Esophagus muscularis mucosa (tissue), 4 donors: ENCODE data around the gene CLEC4G. TPM values are rescaled to one million over a fixed set of nuclear protein-coding genes. Genes with fewer than 3 reads are reported as not detected.

Source experiments
- DNase-seq: peaks from one replicate; pipeline ENCODE4 v3.0.0-alpha.2; 2017; ENCODE audit errors: extremely low spot score
- H3K27ac ChIP-seq, 4 donors: fragments of 200-600 bp; sonication (generic); replicated peaks in 1 of 4; 1 replicate in 3 of 4; 2 replicates in 1 of 4; pipeline ENCODE4 v1.5.1; 2016 to 2019; ENCODE audit warnings: mild to moderate bottlenecking in 1 of 4
- H3K27me3 ChIP-seq, 4 donors: fragments of 200-600 bp; sonication (generic); one replicate each; pipeline versions ENCODE4 v1.5.1 to v1.6.0; 2016 to 2019
- H3K36me3 ChIP-seq, 4 donors: fragments of 200-600 bp; sonication (generic); one replicate each; pipeline ENCODE4 v1.5.1; 2016 to 2019
- H3K4me1 ChIP-seq, 4 donors: fragments of 200-600 bp; sonication (generic); one replicate each; pipeline ENCODE4 v1.5.1; 2016 to 2019
- H3K4me3 ChIP-seq, 4 donors: fragments of 200-600 bp; sonication (generic); 1 replicate in 2 of 4; 2 replicates in 2 of 4; pipeline ENCODE4 v1.5.1; 2016 to 2019; ENCODE audit warnings: mild to moderate bottlenecking in 4 of 4, moderate library complexity in 1 of 4
- H3K9me3 ChIP-seq, 4 donors: fragments of 200-600 bp; sonication (generic); 1 replicate in 3 of 4; 2 replicates in 1 of 4; pipeline ENCODE4 v1.5.1; 2016 to 2019
- CTCF ChIP-seq, 3 experiments: fragments of 200-600 bp in 2 of 3; fragments of 450-650 bp in 1 of 3; sonication (generic) in 2 of 3; IDR thresholded peaks; one replicate each; pipeline ENCODE4 v1.5.1; 2017 to 2019; ENCODE audit warnings: antibody characterized with exemption in 3 of 3, mild to moderate bottlenecking in 2 of 3, moderate library complexity in 1 of 3
- EP300 ChIP-seq: sonication (generic); formaldehyde crosslinking; IDR thresholded peaks from one replicate; pipeline ENCODE4 v1.6.1; 2017; ENCODE audit warnings: antibody characterized with exemption
- POLR2A ChIP-seq: fragments of 450-650 bp; IDR thresholded peaks from one replicate; pipeline ENCODE4 v1.6.1; 2017; ENCODE audit warnings: antibody characterized with exemption, moderate library complexity, mild to moderate bottlenecking, low read depth
- POLR2AphosphoS5 ChIP-seq, 2 donors: sonication (generic); formaldehyde crosslinking; IDR thresholded peaks; one replicate each; pipeline ENCODE4 v1.6.1; 2017; ENCODE audit warnings: antibody characterized with exemption in 2 of 2
- WGBS: methylation state at CpG from one replicate; pipeline ENCODE4 v1.1.5; 2018; 5-methylcytosine and 5-hydroxymethylcytosine counted together
- intact Hi-C: fragments of 100-400 bp; cut with DNase I; formaldehyde crosslinking; loops from one replicate; pipeline ENCODE4 v1.15.1; 2023
- total RNA-seq, 4 donors: library from RNA; depleted of rRNA; stranded (reverse); fragments of >200 nt; gene quantifications; one replicate each; pipeline versions ENCODE4 v1.1.0 to v1.2.1, GENCODE V29; 2016

CLEC4G gene
- total RNA-seq = 1 to 10 TPM in 3 of 4 donors, under 1 TPM in 1; 0.75 to 2.5 (median 1.8) TPM

- H3K4me3 ChIP-seq = no peak within 1 kb of the TSS
- no peaks in the 10 kb centered on the region for H3K9me3 ChIP-seq
- 61% methylated on average over 9 of the region's 9 CpGs for WGBS
- H3K4me1 ChIP-seq = peaks cover 0 to 10% (median 5%) of the 10 kb centered on the region in 4 donors
- TF ChIP-seq POLR2AphosphoS5 (IDR thresholded peaks at IDR 0.05) (no peak), EP300 (no peak), CTCF (IDR thresholded peaks at IDR 0.05) (no peak), POLR2A (no peak)
- DNase-seq = no peak
- intact Hi-C loops = no loop called here
- H3K27me3 ChIP-seq = peaks cover 0 to 78% (median 22%) of the 10 kb centered on the region in 4 donors
- no peaks in the 10 kb centered on the region for H3K36me3 ChIP-seq
- no peak within 1 kb of the TSS for H3K27ac ChIP-seq
Observed at GRCh38 chr19:7732045-7732444, at the start of gene CLEC4G. CLEC4G (minus strand) TSS chr19:7732110; CDS start chr19:7732102, 8 bp downstream.

GRCh38 chr19:7781157-7781556 lies 49.2 kb upstream of the CLEC4G start:
- Histone ChIP-seq H3K36me3 (no peaks in the 10 kb centered on the region), H3K4me1 (no peaks in the 10 kb centered on the region), H3K27me3 (peaks cover 0 to 66% (median 0%) of the 10 kb centered on the region in 4 donors), H3K27ac (no peak overlapping the region), H3K4me3 (no peak overlapping the region), H3K9me3 (peaks cover 0 to 6% (median 0%) of the 10 kb centered on the region in 4 donors)
- 43% methylated on average over 12 of the region's 12 CpGs for WGBS
- no peak for DNase-seq
- TF ChIP-seq POLR2AphosphoS5 (IDR thresholded peaks at IDR 0.05) (no peak), CTCF (IDR thresholded peaks at IDR 0.05) (no peak), EP300 (no peak), POLR2A (no peak)
- intact Hi-C loops = no loop called here

- peaks cover 0 to 3% (median 0%) of the 10 kb centered on the region in 4 donors for H3K9me3 ChIP-seq
- TF ChIP-seq CTCF (IDR thresholded peaks at IDR 0.05) (no peak), POLR2A (no peak), POLR2AphosphoS5 (IDR thresholded peaks at IDR 0.05) (no peak), EP300 (no peak)
- no peak for DNase-seq
- WGBS = 71% methylated on average over 26 of the region's 26 CpGs
- H3K27me3 ChIP-seq = peaks cover 0 to 59% (median 0%) of the 10 kb centered on the region in 4 donors
- H3K4me3 ChIP-seq = no peak overlapping the region
- intact Hi-C loops = no loop called here
- H3K27ac ChIP-seq = no peak overlapping the region
- H3K4me1 ChIP-seq = no peaks in the 10 kb centered on the region
- no peaks in the 10 kb centered on the region for H3K36me3 ChIP-seq
Observed at GRCh38 chr19:7779631-7780486, 47.9 kb upstream of the CLEC4G start.

- TF ChIP-seq POLR2A (no peak), EP300 (no peak), POLR2AphosphoS5 (IDR thresholded peaks at IDR 0.05) (no peak), CTCF (IDR thresholded peaks at IDR 0.05) (no peak)
- Histone ChIP-seq H3K27ac (no peak overlapping the region), H3K4me1 (no peaks in the 10 kb centered on the region), H3K9me3 (no peaks in the 10 kb centered on the region), H3K36me3 (no peaks in the 10 kb centered on the region), H3K4me3 (no peak overlapping the region), H3K27me3 (peaks cover 0 to 59% (median 0%) of the 10 kb centered on the region in 4 donors)
- DNase-seq = no peak
- intact Hi-C loops = no loop called here
- 56% methylated on average over 5 of the region's 5 CpGs for WGBS
Observed at GRCh38 chr19:7778081-7778480, 46.2 kb upstream of the CLEC4G start.
